CD4-positive, alpha-beta T cell treated with Interleukin-15 for 1 hour (primary cell): ENCODE measurements around the gene FKBP1A.
A peak's percentile ranks its signal among the peaks of the same experiment; 100 is the strongest.
"Not testable (repeated sequence)": the region's sequence is repeated elsewhere in the genome, so short reads cannot be mapped to it uniquely, and the experiment has no call there.

ENCODE experiments used
- DNase-seq: peaks from one replicate; pipeline ENCODE4 v3.0.0-alpha.2; 2020

The FKBP1A gene

DNA sequence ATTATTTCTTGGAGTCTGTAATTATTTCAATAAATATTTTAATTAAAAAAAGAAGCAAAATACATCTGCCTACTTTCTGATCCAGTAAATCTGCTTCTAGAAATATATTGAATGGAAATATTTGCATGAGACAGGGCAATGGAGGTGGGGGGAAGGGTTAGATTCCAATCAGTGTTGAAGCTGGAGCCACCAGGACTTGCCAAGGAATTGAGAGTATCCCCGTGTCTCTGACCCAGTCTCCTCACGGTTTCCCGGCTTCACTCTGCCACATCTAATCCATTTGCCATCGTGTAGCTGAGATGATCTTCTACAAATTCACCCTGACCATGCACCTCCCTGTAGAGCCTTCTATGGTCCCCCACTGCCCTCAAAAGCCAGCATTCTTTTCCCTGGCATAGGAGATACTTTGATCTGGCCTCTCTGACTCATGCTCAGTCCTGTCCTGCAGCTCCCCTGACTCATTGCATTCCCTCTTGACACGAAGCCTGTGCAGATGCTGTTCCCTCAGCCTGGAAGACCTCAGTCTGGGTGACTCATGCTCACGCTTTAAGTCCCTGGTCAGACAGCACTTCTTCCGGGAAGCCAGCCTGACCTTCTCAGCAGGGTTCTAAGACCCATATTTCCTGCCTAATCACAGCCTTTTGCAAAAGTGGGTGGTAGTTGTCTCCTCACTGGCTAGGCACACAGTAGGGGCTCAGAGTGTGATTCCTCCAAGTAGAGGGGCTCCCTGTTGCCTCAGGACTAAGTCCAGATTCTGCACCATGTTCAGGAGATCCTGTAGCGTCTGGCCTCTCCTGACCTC lies 23.0 kb upstream of the FKBP1A start:
- no peak for DNase-seq

DNA sequence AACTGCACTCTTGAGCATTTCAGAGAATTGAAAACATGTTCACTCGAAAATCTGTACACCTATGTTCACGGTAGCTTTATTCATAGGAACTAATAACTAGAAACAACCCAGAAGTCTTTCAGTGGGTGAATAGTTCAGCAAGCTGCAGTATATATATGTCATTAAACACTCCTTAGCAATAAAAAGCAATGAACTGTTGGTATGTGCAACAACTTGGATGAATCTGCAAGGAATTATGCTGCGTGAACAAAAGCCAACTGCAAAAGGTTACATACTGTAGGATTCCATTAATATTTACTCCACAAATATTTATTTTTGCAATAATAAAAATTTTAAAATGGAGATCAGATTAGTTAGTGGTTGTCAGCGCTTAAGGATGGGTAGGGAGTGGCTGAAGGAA lies 22.1 kb upstream of the FKBP1A start:
- no peak for DNase-seq

GRCh38 chr20:1405801-1406200 lies 12.9 kb upstream of the FKBP1A start:
- DNase-seq = no peak

DNA sequence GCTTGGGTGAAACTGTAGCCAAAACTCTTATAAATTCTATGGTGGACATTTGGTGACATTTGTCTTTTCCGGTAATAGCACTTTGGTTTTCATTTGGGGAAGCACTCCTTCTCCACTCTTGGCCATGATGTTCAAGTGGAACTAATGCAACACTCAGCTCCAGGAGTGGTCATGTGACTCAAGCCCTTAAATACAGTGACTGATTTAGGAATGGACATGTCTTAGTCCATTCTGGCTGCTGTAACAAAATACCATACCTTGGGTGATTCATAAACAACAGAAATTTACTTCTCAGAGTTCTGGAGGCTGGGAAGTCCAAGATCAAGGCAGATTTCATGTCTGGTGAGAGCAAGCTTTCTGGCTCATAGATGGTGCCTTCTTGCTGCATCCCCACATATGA lies 10.8 kb upstream of the FKBP1A start:
- no peak for DNase-seq

GRCh38 chr20:1402149-1402548 lies 9.3 kb upstream of the FKBP1A start:
- DNase-seq = no peak

GRCh38 chr20:1401451-1401907 lies 8.6 kb upstream of the FKBP1A start:
- DNase-seq = no peak

GRCh38 chr20:1399678-1400366 lies 7.0 kb upstream of the FKBP1A start:
- DNase-seq = not testable (repeated sequence)

DNA sequence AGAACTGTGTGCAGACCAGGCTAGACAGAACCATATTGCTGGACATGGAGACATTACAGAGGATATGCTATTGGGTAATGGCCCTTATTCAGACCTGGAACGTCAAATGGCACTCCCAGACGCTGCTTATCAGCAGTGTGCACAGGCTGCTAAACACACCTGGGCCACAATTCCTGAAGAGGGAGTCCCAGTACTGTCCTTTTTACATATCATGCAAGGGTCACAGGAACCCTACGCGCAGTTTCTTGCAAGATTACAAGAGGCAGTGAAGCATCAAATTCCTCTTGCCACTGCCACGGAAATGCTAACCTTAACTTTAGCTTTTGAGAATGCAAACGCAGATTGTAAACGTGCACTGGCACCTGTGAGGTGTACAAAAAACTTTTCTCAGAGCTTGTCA lies 5.3 kb upstream of the FKBP1A start:
- not testable (repeated sequence) for DNase-seq

DNA sequence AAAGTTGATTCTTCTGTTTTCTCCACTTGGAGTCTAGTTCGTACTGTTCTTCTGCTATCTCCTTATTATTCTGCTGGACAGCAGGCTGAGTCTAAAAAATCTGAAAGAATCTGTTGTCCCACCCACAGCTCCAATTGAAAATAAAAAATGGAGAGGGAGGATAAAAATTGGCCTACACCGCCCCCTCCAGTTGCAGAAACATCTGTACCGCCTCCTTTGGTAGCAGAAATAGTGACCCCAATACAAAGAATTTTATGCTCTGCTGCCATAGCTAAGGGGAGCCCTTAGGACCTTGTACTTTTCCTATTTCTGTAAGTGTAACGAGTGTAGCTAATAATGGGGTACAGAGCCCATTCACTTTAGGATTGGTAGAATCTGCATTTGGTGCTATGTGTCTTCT lies 4.9 kb upstream of the FKBP1A start:
- DNase-seq = no peak

GRCh38 chr20:1396702-1397101 lies 3.8 kb upstream of the FKBP1A start:
- no peak for DNase-seq

- no peak for DNase-seq
These were observed 3.4 kb upstream of the FKBP1A start for GRCh38 chr20:1396264-1396663.

- no peak for DNase-seq
These were observed 1.8 kb upstream of the FKBP1A start for GRCh38 chr20:1394686-1395085.

- no peak for DNase-seq
These were observed 641 bp upstream of the FKBP1A start for GRCh38 chr20:1393507-1393882.

DNA sequence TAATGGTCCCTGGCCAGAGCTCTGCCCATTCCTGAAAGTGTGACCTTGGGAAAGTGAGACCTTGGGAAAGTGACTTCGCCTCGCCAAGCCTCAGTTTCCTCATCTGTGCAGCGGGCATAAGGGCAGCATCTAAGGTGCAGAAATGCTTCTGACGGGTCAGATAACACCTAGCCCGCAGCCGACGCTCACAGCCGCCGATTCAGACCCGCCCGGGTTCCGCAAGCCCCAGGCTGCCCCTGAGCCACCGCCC lies 486 bp downstream of the FKBP1A start:
- DNase-seq = no peak

DNA sequence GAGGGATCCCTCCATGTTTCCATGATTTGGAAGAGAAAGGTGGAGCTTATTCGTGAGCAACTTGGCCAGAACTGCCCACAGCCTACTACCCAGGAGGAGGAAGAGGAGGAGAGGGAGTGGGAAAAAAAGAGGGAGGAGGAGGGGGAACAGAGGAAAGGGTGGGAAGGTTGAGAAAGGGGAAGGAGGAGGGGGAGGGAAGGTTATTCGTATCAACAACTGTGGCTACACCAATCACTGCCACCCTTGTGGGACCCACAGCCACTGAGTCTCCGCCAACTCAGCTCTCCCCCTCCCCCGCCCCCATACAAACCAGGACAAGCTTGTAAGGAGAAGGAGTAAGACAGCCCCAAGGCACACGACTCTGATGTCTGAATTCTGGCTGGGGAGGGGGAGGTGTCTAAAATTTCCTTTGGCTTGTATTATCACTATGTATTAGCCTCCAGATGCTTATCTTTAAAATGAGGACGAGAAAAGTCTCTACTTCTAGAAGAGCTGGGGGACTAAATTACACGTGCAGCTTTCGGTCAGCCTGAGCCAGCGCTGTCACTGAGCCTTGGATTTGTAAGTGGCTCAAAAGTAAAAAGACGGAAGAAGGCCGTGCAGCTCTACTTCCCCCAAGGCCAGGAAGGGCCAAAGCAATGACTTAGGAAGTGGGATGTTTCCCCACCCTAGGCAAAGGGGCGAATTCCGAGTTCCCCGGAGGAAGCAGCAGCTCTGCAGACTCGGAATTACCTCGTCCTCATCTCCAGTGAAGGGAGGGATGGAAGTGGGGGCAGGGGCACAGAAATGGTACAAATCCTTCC lies 1.0 kb downstream of the FKBP1A start:
- DNase-seq = peak; percentile 26

DNA sequence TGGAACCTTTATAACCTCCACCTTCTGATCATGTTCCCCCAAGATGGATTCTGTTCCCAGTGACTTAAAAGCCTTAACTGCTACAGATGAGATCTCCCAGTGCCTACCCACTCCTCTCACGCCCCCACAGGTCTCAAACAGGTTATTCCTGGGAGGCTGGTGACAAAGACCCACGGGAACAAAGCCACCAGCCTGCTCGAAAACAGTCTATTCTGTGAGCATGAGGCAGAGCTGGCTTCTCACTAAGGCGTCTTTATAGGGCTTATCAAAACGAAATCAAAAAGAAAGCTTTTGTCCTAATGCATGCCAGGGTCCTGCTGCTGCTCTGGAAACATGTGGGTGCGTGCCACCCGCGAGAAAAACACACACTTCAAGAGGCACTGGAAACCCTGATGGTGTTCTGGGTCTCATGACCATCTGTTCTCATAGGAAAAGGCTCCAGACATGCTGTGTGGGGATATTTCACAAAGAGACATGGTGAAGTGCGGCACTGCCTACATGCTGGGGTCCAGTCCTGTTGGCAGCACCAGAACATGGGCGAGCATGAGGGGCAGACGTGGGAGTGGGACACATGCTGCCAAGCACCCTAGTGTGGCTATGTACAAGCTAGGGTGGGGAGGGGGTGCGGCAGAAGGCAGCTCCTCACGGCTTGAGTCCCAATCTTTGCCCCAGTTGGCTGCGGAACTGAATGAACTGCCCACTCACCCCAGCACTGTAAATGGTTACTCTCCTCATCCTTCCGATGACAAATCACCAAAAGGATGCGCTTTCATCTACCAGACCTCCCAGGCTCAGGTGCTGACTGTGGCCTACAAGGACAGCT lies 2.1 kb downstream of the FKBP1A start:
- DNase-seq = no peak

- no peak for DNase-seq
These were observed 2.9 kb downstream of the FKBP1A start for GRCh38 chr20:1389703-1390580.

GRCh38 chr20:1388741-1389483 lies 3.9 kb downstream of the FKBP1A start:
- peak; percentile 29 for DNase-seq

- DNase-seq = no peak
These were observed 4.6 kb downstream of the FKBP1A start for GRCh38 chr20:1388253-1388652.

DNA sequence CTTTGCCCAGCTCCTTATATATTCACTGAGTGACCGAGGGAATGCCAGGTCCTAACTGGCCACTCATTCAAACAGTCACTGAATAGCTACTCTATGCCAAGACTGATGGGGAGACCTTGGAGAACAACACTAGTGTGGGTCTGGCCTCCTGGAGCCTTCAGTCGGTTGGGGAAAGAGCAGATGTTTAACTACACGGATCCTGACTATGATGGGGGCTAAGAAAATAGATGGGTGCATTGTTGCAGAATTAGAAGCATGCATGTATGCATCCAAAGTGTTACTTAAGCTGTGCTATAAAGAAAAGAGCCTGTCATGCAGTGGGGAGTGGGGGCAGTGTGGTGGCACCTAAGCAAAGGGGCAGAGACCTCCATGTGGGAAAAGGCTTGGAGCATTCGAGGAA lies 6.5 kb downstream of the FKBP1A start:
- no peak for DNase-seq
